ENCODE results near the gene TMEM203. TPM values are rescaled to one million over a fixed set of nuclear protein-coding genes. Genes with fewer than 3 reads are reported as not detected.
A peak's percentile ranks its signal among the peaks of the same experiment; 100 is the strongest.

TMEM203 gene
- total and polyA plus RNA-seq, 2 of the 13 experiments (the other 11 are each of a cell fraction or from before 2014, with no cell fraction given): 23.4 to 36.7 TPM

DNA sequence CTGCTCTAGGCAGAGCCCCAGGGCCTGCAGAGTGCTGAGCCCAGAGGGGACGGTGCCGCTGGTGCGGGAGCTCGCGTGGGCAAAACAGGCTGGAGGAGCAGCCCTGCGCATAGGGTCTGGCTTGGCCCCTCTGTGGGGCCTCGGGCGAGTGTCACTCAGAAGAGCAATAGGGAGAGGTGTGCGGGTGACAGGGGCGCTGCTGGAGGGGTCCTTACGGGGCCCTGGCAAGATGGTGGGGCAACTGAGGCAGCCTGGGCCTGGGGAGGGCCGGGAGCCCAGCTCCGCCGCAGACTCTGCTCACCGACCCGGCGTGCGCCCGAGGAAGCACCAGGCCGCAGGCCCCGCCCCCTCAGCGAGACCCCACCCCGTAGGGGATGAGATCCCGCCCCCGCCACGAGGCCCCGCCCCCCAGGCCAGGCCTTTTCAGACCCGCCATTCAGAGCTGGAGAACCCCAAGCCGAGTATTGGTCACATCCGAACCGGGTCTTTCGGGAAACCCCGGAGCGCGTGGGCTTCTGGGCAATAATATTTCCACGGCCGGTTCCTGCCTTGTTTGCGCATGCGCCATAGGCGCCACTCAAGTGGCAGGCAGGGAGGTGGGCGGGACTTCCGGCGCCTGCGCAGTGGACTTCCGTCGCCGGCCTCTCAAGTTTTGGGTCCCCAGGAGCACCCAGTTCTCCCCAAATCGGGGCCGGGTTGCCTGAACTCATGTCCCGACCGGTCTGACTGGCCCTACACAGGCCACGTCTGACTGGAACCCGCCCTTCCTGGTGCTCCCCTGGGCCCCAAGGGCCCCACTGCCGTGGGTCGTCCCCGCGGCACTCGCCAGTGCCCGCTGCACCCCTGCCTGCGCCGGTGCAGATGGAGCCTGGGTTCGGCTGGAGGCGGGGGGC, 17.9 kb upstream of the TMEM203 start (continued):
- TF ChIP-seq, protein P1, sequence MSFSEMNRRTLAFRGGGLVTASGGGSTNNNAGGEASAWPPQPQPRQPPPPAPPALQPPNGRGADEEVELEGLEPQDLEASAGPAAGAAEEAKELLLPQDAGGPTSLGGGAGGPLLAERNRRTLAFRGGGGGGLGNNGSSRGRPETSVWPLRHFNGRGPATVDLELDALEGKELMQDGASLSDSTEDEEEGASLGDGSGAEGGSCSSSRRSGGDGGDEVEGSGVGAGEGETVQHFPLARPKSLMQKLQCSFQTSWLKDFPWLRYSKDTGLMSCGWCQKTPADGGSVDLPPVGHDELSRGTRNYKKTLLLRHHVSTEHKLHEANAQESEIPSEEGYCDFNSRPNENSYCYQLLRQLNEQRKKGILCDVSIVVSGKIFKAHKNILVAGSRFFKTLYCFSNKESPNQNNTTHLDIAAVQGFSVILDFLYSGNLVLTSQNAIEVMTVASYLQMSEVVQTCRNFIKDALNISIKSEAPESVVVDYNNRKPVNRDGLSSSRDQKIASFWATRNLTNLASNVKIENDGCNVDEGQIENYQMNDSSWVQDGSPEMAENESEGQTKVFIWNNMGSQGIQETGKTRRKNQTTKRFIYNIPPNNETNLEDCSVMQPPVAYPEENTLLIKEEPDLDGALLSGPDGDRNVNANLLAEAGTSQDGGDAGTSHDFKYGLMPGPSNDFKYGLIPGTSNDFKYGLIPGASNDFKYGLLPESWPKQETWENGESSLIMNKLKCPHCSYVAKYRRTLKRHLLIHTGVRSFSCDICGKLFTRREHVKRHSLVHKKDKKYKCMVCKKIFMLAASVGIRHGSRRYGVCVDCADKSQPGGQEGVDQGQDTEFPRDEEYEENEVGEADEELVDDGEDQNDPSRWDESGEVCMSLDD (CRISPR knock-in tag; IDR thresholded peaks at IDR 0.05; ENCODE audit: borderline replicate concordance): no peak
- peak; percentile 27; the same call in 1 of the 2 replicates for TF ChIP-seq CBX5 (CRISPR knock-in tag; IDR thresholded peaks at IDR 0.05; ENCODE audit: borderline replicate concordance)
- no peak for TF ChIP-seq ZNF496 (CRISPR knock-in tag; IDR thresholded peaks at IDR 0.05; ENCODE audit: insufficient replicate concordance)
- TF ChIP-seq, protein P2, sequence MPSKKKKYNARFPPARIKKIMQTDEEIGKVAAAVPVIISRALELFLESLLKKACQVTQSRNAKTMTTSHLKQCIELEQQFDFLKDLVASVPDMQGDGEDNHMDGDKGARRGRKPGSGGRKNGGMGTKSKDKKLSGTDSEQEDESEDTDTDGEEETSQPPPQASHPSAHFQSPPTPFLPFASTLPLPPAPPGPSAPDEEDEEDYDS (CRISPR knock-in tag; IDR thresholded peaks at IDR 0.05): peak; percentile 55
- TF ChIP-seq ZNF703 (CRISPR knock-in tag; IDR thresholded peaks at IDR 0.05; ENCODE audit: borderline replicate concordance): no peak
- no peak for TF ChIP-seq ZNF253 (CRISPR knock-in tag; IDR thresholded peaks at IDR 0.05; ENCODE audit: borderline replicate concordance)
- TF ChIP-seq, protein P3, sequence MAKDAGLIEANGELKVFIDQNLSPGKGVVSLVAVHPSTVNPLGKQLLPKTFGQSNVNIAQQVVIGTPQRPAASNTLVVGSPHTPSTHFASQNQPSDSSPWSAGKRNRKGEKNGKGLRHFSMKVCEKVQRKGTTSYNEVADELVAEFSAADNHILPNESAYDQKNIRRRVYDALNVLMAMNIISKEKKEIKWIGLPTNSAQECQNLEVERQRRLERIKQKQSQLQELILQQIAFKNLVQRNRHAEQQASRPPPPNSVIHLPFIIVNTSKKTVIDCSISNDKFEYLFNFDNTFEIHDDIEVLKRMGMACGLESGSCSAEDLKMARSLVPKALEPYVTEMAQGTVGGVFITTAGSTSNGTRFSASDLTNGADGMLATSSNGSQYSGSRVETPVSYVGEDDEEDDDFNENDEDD (CRISPR knock-in tag; IDR thresholded peaks at IDR 0.05; ENCODE audit: borderline replicate concordance): no peak
- TF ChIP-seq, protein P4, sequence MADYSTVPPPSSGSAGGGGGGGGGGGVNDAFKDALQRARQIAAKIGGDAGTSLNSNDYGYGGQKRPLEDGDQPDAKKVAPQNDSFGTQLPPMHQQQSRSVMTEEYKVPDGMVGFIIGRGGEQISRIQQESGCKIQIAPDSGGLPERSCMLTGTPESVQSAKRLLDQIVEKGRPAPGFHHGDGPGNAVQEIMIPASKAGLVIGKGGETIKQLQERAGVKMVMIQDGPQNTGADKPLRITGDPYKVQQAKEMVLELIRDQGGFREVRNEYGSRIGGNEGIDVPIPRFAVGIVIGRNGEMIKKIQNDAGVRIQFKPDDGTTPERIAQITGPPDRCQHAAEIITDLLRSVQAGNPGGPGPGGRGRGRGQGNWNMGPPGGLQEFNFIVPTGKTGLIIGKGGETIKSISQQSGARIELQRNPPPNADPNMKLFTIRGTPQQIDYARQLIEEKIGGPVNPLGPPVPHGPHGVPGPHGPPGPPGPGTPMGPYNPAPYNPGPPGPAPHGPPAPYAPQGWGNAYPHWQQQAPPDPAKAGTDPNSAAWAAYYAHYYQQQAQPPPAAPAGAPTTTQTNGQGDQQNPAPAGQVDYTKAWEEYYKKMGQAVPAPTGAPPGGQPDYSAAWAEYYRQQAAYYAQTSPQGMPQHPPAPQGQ (CRISPR knock-in tag; IDR thresholded peaks at IDR 0.05; ENCODE audit: borderline replicate concordance): no peak
- TF ChIP-seq ZNF558 (CRISPR knock-in tag; IDR thresholded peaks at IDR 0.05; ENCODE audit: borderline replicate concordance): 0 out of 2 replicates have a peak, but pooled peaks have one; percentile 33
- no peak for TF ChIP-seq ZNF264 (CRISPR knock-in tag; IDR thresholded peaks at IDR 0.05)
- TF ChIP-seq, protein P5, sequence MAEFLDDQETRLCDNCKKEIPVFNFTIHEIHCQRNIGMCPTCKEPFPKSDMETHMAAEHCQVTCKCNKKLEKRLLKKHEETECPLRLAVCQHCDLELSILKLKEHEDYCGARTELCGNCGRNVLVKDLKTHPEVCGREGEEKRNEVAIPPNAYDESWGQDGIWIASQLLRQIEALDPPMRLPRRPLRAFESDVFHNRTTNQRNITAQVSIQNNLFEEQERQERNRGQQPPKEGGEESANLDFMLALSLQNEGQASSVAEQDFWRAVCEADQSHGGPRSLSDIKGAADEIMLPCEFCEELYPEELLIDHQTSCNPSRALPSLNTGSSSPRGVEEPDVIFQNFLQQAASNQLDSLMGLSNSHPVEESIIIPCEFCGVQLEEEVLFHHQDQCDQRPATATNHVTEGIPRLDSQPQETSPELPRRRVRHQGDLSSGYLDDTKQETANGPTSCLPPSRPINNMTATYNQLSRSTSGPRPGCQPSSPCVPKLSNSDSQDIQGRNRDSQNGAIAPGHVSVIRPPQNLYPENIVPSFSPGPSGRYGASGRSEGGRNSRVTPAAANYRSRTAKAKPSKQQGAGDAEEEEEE (CRISPR knock-in tag; IDR thresholded peaks at IDR 0.05; ENCODE audit: borderline replicate concordance): no peak; the same call in 1 of the 2 replicates
- TF ChIP-seq HES4 (CRISPR knock-in tag; IDR thresholded peaks at IDR 0.05; ENCODE audit: borderline replicate concordance): no peak
- no peak for TF ChIP-seq RARG (CRISPR knock-in tag; IDR thresholded peaks at IDR 0.05; ENCODE audit: low read depth)
- no peak for TF ChIP-seq GPN1 (CRISPR knock-in tag; IDR thresholded peaks at IDR 0.05; ENCODE audit: borderline replicate concordance)
- no peak for TF ChIP-seq TGIF2 (CRISPR knock-in tag; IDR thresholded peaks at IDR 0.05)
- TF ChIP-seq CENPX (CRISPR knock-in tag; IDR thresholded peaks at IDR 0.05): no peak
- peak; percentile 53 for TF ChIP-seq ZC3H4 (CRISPR knock-in tag; IDR thresholded peaks at IDR 0.05; ENCODE audit: borderline replicate concordance)
- TF ChIP-seq, protein P6, sequence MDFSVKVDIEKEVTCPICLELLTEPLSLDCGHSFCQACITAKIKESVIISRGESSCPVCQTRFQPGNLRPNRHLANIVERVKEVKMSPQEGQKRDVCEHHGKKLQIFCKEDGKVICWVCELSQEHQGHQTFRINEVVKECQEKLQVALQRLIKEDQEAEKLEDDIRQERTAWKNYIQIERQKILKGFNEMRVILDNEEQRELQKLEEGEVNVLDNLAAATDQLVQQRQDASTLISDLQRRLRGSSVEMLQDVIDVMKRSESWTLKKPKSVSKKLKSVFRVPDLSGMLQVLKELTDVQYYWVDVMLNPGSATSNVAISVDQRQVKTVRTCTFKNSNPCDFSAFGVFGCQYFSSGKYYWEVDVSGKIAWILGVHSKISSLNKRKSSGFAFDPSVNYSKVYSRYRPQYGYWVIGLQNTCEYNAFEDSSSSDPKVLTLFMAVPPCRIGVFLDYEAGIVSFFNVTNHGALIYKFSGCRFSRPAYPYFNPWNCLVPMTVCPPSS (IDR thresholded peaks at IDR 0.05): no peak
